ENCODE measurements around the gene RAD51AP1. TPM values are rescaled to one million over a fixed set of nuclear protein-coding genes. Genes with fewer than 3 reads are reported as not detected.

The RAD51AP1 gene
- total RNA-seq, 1 experiment from 2014 or later: 45.2 TPM

GRCh38 chr12:4538207-4539160 is at the start of gene RAD51AP1 (continued):
- TF ChIP-seq ZSCAN18 (CRISPR knock-in tag; IDR thresholded peaks at IDR 0.05) (no peak), STAT6 (CRISPR knock-in tag; conservative IDR thresholded peaks at IDR 0.05; ENCODE audit: low read depth) (no peak), PRDM15 (CRISPR knock-in tag; IDR thresholded peaks at IDR 0.05) (no peak), USF1 (CRISPR knock-in tag; IDR thresholded peaks at IDR 0.05) (peak; percentile 84), USF2 (CRISPR knock-in tag; IDR thresholded peaks at IDR 0.05) (peak; percentile 90), CBFB (CRISPR knock-in tag; IDR thresholded peaks at IDR 0.05; ENCODE audit: low read depth) (no peak), ZNF138 (CRISPR knock-in tag; conservative IDR thresholded peaks at IDR 0.05) (no peak), CDX4 (CRISPR knock-in tag; IDR thresholded peaks at IDR 0.05; ENCODE audit: borderline replicate concordance) (no peak), IRF1 (CRISPR knock-in tag; IDR thresholded peaks at IDR 0.05) (no peak), SMAD3 (CRISPR knock-in tag; IDR thresholded peaks at IDR 0.05; ENCODE audit: borderline replicate concordance) (0 out of 2 replicates have a peak, but pooled peaks have one; percentile 51), HMGA2 (CRISPR knock-in tag; IDR thresholded peaks at IDR 0.05) (no peak), ETV6 (CRISPR knock-in tag; IDR thresholded peaks at IDR 0.05) (peak; percentile 75; the same call in 1 of the 2 replicates), PREB (CRISPR knock-in tag; IDR thresholded peaks at IDR 0.05; ENCODE audit: borderline replicate concordance) (no peak), ESRRA (CRISPR knock-in tag; IDR thresholded peaks at IDR 0.05; ENCODE audit: borderline replicate concordance) (0 out of 2 replicates have a peak, but pooled peaks have one; percentile 29)
- TF ChIP-seq, protein P1, sequence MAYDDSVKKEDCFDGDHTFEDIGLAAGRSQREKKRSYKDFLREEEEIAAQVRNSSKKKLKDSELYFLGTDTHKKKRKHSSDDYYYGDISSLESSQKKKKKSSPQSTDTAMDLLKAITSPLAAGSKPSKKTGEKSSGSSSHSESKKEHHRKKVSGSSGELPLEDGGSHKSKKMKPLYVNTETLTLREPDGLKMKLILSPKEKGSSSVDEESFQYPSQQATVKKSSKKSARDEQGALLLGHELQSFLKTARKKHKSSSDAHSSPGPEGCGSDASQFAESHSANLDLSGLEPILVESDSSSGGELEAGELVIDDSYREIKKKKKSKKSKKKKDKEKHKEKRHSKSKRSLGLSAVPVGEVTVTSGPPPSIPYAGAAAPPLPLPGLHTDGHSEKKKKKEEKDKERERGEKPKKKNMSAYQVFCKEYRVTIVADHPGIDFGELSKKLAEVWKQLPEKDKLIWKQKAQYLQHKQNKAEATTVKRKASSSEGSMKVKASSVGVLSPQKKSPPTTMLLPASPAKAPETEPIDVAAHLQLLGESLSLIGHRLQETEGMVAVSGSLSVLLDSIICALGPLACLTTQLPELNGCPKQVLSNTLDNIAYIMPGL (CRISPR knock-in tag; IDR thresholded peaks at IDR 0.05): no peak
- TF ChIP-seq, protein P2, sequence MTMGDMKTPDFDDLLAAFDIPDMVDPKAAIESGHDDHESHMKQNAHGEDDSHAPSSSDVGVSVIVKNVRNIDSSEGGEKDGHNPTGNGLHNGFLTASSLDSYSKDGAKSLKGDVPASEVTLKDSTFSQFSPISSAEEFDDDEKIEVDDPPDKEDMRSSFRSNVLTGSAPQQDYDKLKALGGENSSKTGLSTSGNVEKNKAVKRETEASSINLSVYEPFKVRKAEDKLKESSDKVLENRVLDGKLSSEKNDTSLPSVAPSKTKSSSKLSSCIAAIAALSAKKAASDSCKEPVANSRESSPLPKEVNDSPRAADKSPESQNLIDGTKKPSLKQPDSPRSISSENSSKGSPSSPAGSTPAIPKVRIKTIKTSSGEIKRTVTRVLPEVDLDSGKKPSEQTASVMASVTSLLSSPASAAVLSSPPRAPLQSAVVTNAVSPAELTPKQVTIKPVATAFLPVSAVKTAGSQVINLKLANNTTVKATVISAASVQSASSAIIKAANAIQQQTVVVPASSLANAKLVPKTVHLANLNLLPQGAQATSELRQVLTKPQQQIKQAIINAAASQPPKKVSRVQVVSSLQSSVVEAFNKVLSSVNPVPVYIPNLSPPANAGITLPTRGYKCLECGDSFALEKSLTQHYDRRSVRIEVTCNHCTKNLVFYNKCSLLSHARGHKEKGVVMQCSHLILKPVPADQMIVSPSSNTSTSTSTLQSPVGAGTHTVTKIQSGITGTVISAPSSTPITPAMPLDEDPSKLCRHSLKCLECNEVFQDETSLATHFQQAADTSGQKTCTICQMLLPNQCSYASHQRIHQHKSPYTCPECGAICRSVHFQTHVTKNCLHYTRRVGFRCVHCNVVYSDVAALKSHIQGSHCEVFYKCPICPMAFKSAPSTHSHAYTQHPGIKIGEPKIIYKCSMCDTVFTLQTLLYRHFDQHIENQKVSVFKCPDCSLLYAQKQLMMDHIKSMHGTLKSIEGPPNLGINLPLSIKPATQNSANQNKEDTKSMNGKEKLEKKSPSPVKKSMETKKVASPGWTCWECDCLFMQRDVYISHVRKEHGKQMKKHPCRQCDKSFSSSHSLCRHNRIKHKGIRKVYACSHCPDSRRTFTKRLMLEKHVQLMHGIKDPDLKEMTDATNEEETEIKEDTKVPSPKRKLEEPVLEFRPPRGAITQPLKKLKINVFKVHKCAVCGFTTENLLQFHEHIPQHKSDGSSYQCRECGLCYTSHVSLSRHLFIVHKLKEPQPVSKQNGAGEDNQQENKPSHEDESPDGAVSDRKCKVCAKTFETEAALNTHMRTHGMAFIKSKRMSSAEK (CRISPR knock-in tag; IDR thresholded peaks at IDR 0.05; ENCODE audit: borderline replicate concordance): no peak
